ENCODE measurements around the gene SMG1.
A peak's percentile ranks its signal among the peaks of the same experiment; 100 is the strongest.
"Not testable (repeated sequence)": the region's sequence is repeated elsewhere in the genome, so short reads cannot be mapped to it uniquely, and the experiment has no call there.

SMG1 gene

GRCh38 chr16:18866277-18866823, 59.9 kb downstream of the SMG1 start:
- not testable (repeated sequence) for DNase-seq (ENCODE audit: low read depth)

DNA sequence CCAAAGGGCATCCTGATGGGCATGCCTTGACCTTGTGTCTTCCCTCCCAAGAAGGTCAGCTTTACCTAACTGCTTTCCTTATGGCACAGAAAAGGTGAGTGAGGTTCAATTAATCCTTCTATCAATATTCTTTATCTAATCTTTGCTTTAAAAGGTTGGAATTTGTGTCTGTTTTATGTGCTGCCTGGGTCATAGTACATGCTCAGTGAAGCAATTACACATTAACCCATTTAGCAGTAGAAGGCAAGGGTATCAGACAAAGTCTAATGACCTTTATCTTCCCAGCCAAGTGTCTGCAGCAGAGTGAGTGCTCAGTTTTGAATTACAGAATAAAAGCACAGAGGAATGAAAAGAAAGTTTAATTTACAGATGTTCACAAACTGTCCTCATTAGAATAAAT, 63.3 kb downstream of the SMG1 start:
- H3K4me3 ChIP-seq (ENCODE audit: low read length); DNase-seq (ENCODE audit: low read depth): not testable (repeated sequence)

More at GRCh38 chr16:18866277-18866823, 59.9 kb downstream of the SMG1 start:
- not testable (repeated sequence) for H3K4me3 ChIP-seq (ENCODE audit: low read length)

DNA sequence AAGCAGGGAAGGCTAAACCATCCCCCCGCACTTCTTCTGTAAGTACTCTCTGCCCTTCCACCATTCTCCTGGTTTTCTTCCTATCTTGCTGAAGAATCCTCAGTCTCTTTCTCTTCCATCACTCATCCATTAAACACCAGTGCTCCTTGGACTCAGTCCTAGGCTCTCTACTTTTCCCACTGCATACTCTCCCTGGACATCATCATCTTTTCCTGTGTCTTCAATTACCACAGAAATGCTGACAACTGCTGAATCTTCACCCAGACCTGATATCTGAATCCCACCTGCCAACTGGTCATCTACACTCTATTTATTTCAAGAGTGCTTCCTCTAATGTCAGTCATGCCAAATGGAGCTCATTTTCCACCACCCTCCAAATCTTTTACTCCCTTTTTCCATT, 71.0 kb downstream of the SMG1 start:
- DNase-seq (ENCODE audit: low read depth) = no peak
- TF ChIP-seq CTCF (IDR thresholded peaks at IDR 0.05; ENCODE audit: insufficient read depth, low read depth, low read length, missing control alignments) = no peak
- no peak overlapping the region for H3K4me3 ChIP-seq (ENCODE audit: low read length)

DNA sequence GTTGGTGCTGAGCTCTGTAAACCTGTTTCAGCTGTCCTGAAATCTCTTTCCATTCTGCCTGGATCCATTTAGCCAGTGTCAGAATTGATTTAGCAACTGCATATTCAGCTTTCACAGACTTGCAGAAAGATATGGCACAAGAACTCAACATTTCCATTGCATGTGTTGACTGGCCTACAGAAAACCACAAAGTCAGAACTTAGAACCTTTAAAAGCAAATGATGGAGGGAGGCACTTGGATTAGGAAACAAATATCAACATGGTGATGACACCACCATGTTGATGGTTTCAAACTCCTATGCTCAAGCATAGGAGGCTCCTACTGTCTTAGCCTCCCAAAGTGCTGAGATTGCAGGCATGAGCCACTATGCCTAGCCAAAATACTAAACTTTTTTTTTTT, 72.5 kb downstream of the SMG1 start:
- no peak for TF ChIP-seq CTCF (IDR thresholded peaks at IDR 0.05; ENCODE audit: insufficient read depth, low read depth, low read length, missing control alignments)
- H3K4me3 ChIP-seq (ENCODE audit: low read length) = no peak overlapping the region
- DNase-seq (ENCODE audit: low read depth) = no peak

- DNase-seq (ENCODE audit: low read depth) = no peak
- no peak overlapping the region for H3K4me3 ChIP-seq (ENCODE audit: low read length)
- no peak for TF ChIP-seq CTCF (IDR thresholded peaks at IDR 0.05; ENCODE audit: insufficient read depth, low read depth, low read length, missing control alignments)
Observed at GRCh38 chr16:18852647-18853046, 73.6 kb downstream of the SMG1 start.

DNA sequence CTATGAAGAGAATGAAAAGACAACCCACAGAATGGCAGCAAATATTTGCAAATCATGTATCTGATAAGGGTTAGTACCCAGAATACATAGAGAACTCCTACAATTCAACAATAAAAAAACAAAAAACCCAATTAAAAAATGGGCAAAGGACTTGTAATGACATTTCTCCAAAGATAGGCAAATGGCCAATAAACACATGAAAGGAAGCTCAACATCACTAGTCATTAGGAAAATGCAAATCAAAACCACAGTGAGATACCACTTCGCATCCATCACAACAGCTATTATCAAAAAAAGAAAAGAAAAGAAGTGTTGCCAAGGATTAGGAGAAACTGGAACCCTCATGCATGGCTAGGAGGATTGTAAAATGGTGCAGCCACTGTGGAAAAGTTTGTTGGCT, 79.8 kb downstream of the SMG1 start:
- no peak for DNase-seq (ENCODE audit: low read depth)
- no peak for TF ChIP-seq CTCF (IDR thresholded peaks at IDR 0.05; ENCODE audit: insufficient read depth, low read depth, low read length, missing control alignments)
- no peak overlapping the region for H3K4me3 ChIP-seq (ENCODE audit: low read length)

DNA sequence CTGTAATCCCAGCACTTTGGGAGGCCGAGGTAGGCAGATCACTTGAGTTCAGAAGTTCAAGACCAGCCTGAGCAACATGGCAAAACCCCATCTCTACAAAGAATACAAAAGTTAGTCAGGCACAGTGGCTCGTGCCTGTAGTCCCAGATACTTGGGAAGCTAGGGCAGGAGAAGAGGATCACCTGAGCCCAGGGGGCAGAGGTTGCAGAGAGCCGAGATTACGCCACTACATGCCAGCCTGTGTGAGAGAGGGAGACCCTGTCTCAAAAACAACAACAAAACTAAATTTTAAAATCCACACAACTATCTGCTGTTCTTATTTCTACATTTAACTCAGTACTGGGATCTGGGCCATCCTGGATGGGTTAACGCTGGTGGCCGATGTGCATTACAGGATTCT, 83.6 kb downstream of the SMG1 start:
- no peak overlapping the region for H3K4me3 ChIP-seq (ENCODE audit: low read length)
- no peak for TF ChIP-seq CTCF (IDR thresholded peaks at IDR 0.05; ENCODE audit: insufficient read depth, low read depth, low read length, missing control alignments)
- no peak for DNase-seq (ENCODE audit: low read depth)

DNA sequence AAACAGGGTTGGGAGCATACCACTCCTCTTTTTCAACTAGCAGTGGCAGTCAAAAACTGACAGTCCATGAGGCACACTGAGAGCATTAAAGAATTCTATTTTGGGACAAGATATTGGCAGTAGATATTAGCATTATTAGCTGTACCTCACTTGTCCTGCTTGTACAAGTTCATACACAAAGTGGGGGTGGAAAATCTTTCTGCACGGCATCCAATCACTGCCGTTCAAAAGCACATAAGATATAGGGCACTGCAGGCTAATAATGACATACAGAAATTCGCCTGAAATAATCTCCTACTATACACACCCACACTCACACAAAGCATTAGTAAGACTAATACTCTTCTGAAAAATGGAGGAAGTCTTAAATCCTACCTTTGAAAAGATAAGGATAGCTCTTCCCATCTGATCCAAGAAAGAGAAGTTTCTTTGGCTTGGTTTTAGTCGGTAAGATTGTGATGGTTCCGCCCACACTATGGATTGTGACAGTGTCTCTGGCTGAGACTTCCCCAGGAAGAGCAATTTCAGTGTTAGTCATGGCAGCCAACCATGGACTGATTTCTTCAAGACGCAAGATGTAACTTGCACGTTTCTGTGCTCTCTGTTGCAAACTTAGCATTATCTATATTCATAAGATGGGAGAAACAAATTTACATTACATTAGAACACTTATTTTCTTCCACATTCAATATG, 84.2 kb downstream of the SMG1 start:
- peak; percentile 50 for DNase-seq (ENCODE audit: low read depth)
- H3K4me3 ChIP-seq (ENCODE audit: low read length) = no peak overlapping the region
- no peak for TF ChIP-seq CTCF (IDR thresholded peaks at IDR 0.05; ENCODE audit: insufficient read depth, low read depth, low read length, missing control alignments)

Data from epithelial cell of esophagus (primary cell).